ENCODE results near the gene KRTAP12-3.
"Not testable (repeated sequence)": the region's sequence is repeated elsewhere in the genome, so short reads cannot be mapped to it uniquely, and the experiment has no call there.

The KRTAP12-3 gene

GRCh38 chr21:44685050-44685449 lies 27.3 kb downstream of the KRTAP12-3 start:
- DNase-seq (ENCODE audit: low read depth in 2 of 2) = not testable (repeated sequence)

- no peak for DNase-seq (ENCODE audit: low read depth in 2 of 2)
These were observed 28.5 kb downstream of the KRTAP12-3 start for GRCh38 chr21:44686000-44686781.

- no peak for DNase-seq (ENCODE audit: low read depth in 2 of 2)
These were observed 29.3 kb downstream of the KRTAP12-3 start for GRCh38 chr21:44686843-44687561.

DNA sequence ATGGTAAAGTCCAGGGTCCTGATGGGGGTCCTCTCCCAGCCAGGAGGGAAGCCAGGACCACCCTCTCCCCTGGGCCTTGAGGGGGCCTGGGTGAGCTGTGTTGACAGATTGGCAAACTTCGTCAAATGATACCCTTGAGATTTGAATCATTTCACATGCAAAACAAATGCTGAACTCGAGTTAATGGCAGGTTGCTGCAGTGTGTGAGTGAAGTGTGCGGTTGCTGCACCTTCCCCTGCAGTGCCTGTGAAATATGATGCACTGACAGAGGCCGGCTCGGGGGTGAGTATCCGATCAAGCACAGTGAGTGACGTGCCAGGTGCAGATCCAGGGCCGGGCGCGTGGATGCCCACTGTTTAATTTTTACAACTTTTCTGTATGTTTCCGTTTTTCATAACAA lies 29.9 kb downstream of the KRTAP12-3 start:
- no peak for DNase-seq (ENCODE audit: low read depth in 2 of 2)

GRCh38 chr21:44689740-44690139 lies 32.0 kb downstream of the KRTAP12-3 start:
- not testable (repeated sequence) for DNase-seq (ENCODE audit: low read depth in 2 of 2)

DNA sequence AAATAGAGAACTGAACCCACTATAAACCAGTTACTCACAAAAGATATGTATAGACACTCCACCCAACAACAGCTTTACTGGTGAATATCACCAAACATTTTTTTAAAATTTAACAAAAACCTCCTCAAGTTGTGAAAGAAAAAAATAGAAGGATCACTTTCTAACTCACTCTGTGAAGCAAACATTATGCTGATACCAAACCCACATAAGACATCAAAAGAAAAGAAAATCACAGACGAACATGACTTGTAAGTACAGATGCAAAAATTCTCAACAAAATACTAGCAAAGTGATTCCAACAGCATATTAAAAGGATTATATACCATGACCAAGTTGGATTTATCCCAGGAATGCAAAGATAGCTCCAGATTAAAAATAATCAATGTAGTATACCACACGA lies 34.0 kb downstream of the KRTAP12-3 start:
- no peak for DNase-seq (ENCODE audit: low read depth in 2 of 2)

DNA sequence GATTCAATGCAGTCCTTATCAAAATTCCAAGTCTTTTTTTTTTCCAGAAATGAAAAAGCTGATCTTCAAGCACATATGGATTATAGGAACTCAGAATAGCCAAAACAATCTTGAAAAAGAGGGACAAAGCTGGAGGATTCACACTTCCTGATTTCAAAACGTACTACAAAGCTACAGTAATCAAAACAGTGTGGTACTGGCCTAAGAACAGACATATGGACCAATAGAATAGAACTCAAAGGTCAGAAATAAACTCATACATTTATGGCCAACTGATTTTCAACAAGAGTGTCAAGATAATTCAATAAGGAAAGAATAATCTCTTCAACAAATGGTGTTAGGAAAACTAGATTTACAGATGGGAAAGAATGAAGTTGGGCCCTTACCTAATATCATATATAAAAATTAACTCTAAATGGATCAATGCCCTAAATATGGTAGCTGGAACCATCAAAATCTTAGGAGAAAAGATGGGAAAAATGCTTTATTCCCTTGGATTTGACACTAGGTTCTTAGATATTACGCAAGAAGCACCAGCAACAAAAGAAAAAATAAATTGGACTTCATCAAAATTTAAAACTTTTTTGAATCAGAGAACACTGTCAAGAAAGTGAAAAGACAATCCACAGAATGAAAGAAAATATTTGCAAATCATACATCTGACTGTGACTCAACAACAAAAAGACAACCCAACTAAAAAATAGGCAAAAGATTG lies 35.2 kb downstream of the KRTAP12-3 start:
- no peak for DNase-seq (ENCODE audit: low read depth in 2 of 2)

DNA sequence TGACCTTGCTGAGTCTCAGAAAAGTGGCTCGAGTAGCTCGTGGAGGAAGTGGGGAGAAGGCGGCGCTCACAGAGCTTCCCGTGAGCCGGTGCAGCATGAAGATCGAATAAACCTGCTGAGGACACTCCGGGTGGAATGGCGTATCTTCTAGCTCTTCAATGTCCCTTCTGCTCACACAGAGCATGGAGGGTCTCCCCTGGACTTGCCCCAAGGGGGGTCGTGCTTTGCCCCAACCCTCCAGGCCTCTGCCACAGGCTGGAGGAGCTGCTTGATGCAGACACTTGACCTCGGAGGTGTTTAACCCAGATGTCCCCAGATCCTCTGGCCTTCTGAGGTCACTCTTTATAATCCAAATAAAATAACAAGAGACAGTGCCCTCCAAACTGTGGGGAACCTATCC lies 37.0 kb downstream of the KRTAP12-3 start:
- DNase-seq (ENCODE audit: low read depth in 2 of 2) = no peak

- DNase-seq (ENCODE audit: low read depth in 2 of 2) = no peak
These were observed 37.5 kb downstream of the KRTAP12-3 start for GRCh38 chr21:44695184-44695583.

GRCh38 chr21:44695641-44696040 lies 37.9 kb downstream of the KRTAP12-3 start:
- DNase-seq (ENCODE audit: low read depth in 2 of 2) = no peak

DNA sequence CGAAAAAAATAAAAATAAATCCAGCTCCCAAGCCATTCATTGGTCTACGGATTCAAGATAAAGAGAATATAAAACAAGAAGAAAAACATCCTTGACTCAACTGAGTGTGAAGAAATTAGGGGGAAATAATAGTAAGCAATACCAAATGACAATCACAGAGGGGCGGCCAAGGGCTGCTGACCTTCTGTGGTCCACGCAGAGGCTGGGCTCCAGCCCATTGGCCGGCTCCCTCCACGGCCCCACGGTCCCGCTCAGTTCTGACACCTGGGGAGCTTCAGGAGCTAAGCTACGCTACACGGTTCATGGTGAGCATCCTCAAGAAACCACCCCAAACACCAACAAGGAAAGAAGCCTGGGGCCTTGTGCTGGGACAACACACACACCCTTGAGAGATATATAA lies 38.8 kb downstream of the KRTAP12-3 start:
- DNase-seq (ENCODE audit: low read depth in 2 of 2) = no peak

- DNase-seq (ENCODE audit: low read depth in 2 of 2) = not testable (repeated sequence)
These were observed 39.6 kb downstream of the KRTAP12-3 start, which contains the start of gene KRTAP10-12 for GRCh38 chr21:44697172-44697810. TSS of gene KRTAP10-12 (plus strand) at chr21:44697172. CDS start at chr21:44697202, 30 bp downstream.

DNA sequence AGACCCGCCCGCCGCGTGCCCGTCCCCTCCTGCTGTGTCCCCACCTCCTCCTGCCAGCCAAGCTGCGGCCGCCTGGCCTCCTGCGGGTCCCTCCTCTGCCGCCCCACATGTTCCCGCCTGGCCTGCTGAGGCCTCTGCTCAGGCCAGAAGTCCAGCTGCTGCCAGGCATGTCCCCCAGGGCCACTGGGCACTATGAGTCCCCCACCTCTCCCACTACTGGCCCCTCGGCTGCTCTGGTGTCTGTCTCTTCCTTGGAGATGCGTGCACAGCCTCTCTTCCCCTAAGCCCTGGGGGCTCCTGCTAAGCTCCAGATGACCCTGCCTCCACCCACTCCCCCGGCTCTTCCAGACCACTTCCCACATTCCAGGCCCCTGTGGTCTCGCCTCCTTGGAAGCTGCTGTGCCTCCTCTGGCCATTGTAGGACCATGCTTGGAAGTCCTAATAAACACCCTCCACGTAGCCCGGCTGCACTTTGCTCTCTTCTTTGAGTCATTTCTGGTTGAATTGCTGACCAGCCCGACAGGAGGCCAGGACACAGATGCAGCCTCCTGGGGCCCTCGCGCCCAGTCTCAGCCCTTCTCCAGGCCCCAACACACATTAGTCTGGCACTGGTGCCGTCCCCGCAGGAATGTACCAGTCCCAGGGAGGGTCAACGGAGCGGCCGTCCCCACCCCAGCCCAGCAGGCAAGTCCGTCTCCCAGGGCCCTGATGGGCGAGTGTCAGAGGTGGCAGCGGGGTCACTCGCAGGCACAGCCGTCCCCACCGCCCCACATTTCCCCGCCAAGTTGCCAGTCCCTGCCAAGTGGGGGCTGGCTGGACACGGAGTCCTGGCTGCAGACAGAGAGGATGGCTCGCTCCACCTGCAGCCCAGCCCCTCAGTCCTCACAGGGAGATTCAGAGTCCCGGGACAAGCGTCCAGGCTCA lies 40.3 kb downstream of the KRTAP12-3 start:
- DNase-seq (ENCODE audit: low read depth in 2 of 2) = no peak

DNA sequence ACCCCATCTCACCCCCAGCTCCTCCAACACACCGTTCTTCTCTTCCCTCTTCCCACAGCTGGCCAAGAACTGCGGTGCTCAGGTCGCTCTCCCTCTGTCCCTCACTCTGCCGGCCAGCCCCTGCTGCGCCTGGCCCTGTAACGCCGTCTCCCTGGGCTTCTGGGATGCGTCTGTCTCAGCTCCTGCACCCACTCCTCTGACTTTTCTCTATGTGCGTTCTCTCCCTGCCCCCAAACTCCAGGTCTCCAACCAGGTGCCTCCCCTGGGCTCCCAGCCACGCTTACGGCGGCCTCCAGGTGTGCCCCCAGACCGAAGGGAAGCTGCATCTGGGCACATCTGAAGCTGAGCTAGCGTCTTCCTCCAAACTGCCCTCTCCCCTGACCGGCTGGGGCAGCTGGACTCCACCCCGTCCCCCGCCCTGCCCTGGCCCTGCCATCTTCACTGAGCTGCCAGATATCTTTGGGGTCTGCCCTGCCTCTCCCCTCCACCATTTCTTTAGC lies 41.8 kb downstream of the KRTAP12-3 start:
- DNase-seq (ENCODE audit: low read depth in 2 of 2) = no peak

DNA sequence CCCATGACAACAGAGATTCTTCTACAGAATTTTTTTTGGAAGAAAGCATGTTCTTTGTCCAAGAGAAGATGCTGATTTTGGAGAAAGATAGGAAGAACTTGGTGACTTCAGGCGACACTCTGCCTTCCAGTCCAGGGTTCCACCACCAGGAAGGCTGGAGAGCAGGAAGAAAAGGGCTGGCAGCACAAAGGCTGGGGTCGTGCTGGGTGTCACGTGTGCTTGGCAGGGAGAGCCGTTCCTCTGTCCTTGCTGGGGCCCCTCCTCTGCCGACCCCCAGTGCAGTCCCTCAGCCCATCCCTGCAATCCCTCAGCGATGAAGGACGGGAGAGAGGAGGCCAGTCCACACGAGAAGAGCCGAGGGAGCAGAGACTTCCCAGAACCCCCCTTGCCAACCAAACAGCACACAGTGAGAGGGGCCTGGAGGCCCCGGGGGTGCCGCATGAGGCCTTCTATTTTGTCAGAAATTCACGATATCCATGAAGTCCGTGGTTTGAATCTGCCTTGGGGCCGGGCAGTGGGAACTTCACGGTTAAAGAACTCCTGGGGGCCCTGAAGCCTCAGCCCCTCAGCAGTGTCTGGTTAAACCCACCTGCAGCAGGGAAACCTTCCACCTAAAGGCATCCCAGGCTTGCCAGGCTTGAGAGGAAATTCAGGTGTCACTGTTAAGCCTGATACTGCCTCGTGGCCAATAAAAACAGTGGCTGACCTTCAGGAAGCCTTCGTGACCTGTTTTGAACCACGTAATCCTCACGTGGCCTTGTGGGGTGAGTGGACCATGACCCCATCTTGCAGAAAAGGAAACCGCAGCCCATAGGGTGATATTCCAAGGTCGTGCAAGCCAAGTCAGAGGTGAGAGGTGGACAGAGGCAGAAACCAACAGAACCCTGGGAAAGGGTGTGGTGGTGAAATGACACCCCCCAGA lies 42.6 kb downstream of the KRTAP12-3 start:
- DNase-seq (ENCODE audit: low read depth in 2 of 2) = no peak

DNA sequence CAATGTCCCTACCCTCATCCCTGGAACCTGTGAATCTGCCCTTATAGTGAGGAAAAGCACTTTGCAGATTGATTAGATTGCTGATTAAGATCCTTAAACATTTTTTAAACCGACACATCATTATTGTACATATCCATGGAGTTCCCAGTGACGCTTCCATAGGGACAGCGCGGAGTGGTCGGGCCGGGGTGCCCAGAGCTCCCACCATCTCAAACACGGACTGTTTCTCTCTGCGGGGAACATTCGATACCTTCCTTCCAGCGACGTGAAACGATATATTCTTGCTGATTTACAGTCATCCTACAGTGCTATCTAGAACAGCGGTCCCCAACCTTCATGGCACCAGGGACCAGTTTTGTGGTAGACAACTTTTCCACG lies 43.3 kb downstream of the KRTAP12-3 start:
- DNase-seq (ENCODE audit: low read depth in 2 of 2) = no peak

GRCh38 chr21:44701541-44701940 lies 43.8 kb downstream of the KRTAP12-3 start:
- DNase-seq (ENCODE audit: low read depth in 2 of 2) = no peak

DNA sequence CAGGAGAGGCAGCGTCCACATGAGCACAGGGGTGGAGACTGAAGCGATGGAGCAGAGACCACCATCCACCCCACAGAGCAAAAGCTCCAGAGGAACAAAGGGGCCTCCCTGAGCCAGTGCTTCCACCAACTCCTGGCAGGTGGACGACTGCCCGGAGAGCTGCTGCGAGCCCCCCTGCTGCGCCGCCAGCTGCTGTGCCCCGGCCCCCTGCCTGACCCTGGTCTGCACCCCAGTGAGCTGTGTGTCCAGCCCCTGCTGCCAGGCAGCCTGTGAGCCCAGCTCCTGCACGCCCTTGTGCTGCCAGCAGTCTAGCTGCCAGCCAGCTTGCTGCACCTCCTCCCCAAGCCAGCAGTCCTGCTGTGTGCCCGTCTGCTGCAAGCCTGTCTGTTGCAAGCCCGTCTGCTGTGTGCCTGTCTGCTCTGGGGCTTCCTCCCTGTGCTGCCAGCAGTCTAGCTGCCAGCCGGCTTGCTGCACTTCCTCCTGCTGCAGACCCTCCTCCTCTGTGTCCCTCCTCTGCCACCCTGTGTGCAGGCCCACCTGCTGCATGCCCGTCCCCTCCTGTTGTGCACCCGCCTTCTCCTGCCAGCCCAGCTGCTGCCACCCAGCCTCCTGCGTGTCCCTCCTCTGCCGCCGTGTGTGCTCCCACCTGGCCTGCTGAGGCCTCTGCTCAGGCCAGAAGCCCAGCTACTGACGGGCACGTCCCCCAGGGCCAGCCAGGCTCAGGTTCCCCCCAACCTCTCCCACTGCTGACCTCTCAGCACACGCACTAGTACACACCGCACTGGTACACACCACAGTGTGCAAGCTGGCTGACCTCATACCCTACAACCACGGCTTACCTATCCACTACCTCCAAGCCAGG lies 44.6 kb downstream of the KRTAP12-3 start:
- DNase-seq (ENCODE audit: low read depth in 2 of 2) = no peak
